Astrocyte (in vitro differentiated cells and primary cell): ENCODE measurements around the gene OR2V1. TPM values are rescaled to one million over a fixed set of nuclear protein-coding genes. Genes with fewer than 3 reads are reported as not detected.
"Not testable (repeated sequence)": the region's sequence is repeated elsewhere in the genome, so short reads cannot be mapped to it uniquely, and the experiment has no call there.

Experiments used
- DNase-seq: peaks from one replicate; pipeline ENCODE4 v3.0.0-alpha.2; 2010; ENCODE audit warnings: low read depth
- FAIRE-seq: peaks from 2 replicates; lab custom pipeline; 2011; peaks lifted over from hg19 to GRCh38; lab: Jason Lieb, UNC
- H2AFZ ChIP-seq: 2 replicates; pipeline ENCODE4 v1.6.0; 2012; ENCODE audit warnings: low read depth, low read length, inconsistent platforms
- H3K27ac ChIP-seq: 2 replicates; pipeline ENCODE4 v1.5.1; 2011; ENCODE audit warnings: low read depth, low read length, inconsistent platforms
- H3K27me3 ChIP-seq: 2 replicates; pipeline ENCODE4 v1.6.0; 2011; ENCODE audit warnings: low read length, inconsistent platforms; ENCODE audit not compliant: insufficient read depth
- H3K36me3 ChIP-seq: 2 replicates; pipeline ENCODE4 v1.5.1; 2011; ENCODE audit warnings: low read length, inconsistent platforms; ENCODE audit not compliant: insufficient read depth
- H3K4me1 ChIP-seq: 2 replicates; pipeline ENCODE4 v1.5.1; 2011; ENCODE audit warnings: low read length, inconsistent platforms; ENCODE audit not compliant: insufficient read depth
- H3K4me2 ChIP-seq: 2 replicates; pipeline ENCODE4 v1.6.0; 2012; ENCODE audit warnings: low read length, inconsistent platforms
- H3K4me3 ChIP-seq: 2 replicates; pipeline ENCODE4 v1.5.1; 2011; ENCODE audit warnings: low read depth, mild to moderate bottlenecking, low read length, inconsistent platforms; ENCODE audit not compliant: insufficient read depth
- H3K79me2 ChIP-seq: 2 replicates; pipeline ENCODE4 v1.6.0; 2012; ENCODE audit warnings: mild to moderate bottlenecking, low read length, inconsistent platforms; ENCODE audit not compliant: insufficient read depth
- H3K9ac ChIP-seq: 2 replicates; pipeline ENCODE4 v1.6.0; 2012; ENCODE audit warnings: mild to moderate bottlenecking, low read length, inconsistent platforms
- H3K9me3 ChIP-seq: 2 replicates; pipeline ENCODE4 v1.5.1; 2012; ENCODE audit warnings: low read depth, mild to moderate bottlenecking, low read length, inconsistent platforms; ENCODE audit not compliant: insufficient read depth
- H4K20me1 ChIP-seq: 2 replicates; pipeline ENCODE4 v1.6.0; 2012; ENCODE audit warnings: low read length, inconsistent platforms; ENCODE audit not compliant: insufficient read depth
- H3K27ac Mint-ChIP-seq: one replicate; pipeline ENCODE4 v1.8.0; 2021; ENCODE audit warnings: mild to moderate bottlenecking, mixed read lengths; ENCODE audit not compliant: unreplicated experiment
- H3K27me3 Mint-ChIP-seq: one replicate; pipeline ENCODE4 v1.8.0; 2021; ENCODE audit warnings: low read depth, mixed read lengths; ENCODE audit not compliant: unreplicated experiment
- H3K36me3 Mint-ChIP-seq: one replicate; pipeline ENCODE4 v1.8.0; 2021; ENCODE audit warnings: low read depth, mixed read lengths; ENCODE audit not compliant: unreplicated experiment
- H3K4me1 Mint-ChIP-seq: one replicate; pipeline ENCODE4 v1.8.0; 2021; ENCODE audit warnings: low read depth, mixed read lengths; ENCODE audit not compliant: unreplicated experiment
- H3K4me3 Mint-ChIP-seq: one replicate; pipeline ENCODE4 v1.8.0; 2021; ENCODE audit warnings: mild to moderate bottlenecking, moderate library complexity, mixed read lengths; ENCODE audit not compliant: unreplicated experiment
- H3K9me3 Mint-ChIP-seq: one replicate; pipeline ENCODE4 v1.8.0; 2021; ENCODE audit warnings: mild to moderate bottlenecking, mixed read lengths; ENCODE audit not compliant: unreplicated experiment
- EZH2 ChIP-seq: IDR thresholded peaks from 2 replicates; pipeline ENCODE4 v1.6.1; 2012; ENCODE audit warnings: mild to moderate bottlenecking, low read length, inconsistent platforms; ENCODE audit not compliant: insufficient read depth
- total RNA-seq: library from RNA; stranded (reverse); gene quantifications from 2 replicates; pipeline ENCODE4 v1.2.1, GENCODE V29; 2021
- TF ChIP-seq, protein P1 (sequence below): IDR thresholded peaks from 2 replicates; pipeline ENCODE4 v1.5.1; 2011; ENCODE audit warnings: low read depth, mild to moderate bottlenecking, inconsistent platforms, low read length, moderate library complexity; ENCODE audit not compliant: insufficient read depth

The OR2V1 gene
- total RNA-seq, 1 donor from 2014 or later, result not detected

DNA sequence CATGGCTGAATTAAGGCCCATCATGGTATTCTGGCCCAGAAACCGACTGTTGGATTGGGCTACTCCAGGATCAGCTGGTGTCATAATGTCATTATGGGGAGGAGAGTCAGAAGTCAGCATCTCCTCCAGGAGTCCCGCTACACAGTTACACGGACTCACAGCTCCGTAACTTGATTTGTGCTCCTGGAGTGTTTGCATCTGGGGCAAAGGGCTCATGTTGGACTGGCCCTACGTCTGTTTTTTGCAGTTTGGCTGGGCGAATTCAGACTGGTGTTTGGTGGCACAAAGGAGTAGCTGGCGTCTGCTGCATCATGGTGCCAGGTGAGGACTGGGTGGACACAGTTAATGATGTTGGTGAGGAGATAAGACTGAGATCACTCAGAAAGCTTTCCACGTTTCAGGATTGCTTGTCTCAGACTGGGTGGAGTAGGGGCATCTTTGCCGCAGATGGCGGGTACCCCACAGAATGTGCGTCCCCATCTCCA is 31.3 kb downstream of the OR2V1 start:
- Mint-ChIP-seq H3K36me3 (peaks cover 3% of the 10 kb centered on the region), H3K9me3 (peaks cover 7% of the 10 kb centered on the region), H3K4me3 (peak overlapping the region; percentile 40), H3K4me1 (no peaks in the 10 kb centered on the region), H3K27me3 (peaks cover 28% of the 10 kb centered on the region), H3K27ac (peak overlapping the region; percentile 72)
- TF ChIP-seq EZH2, result no peak
- TF ChIP-seq, protein P1, sequence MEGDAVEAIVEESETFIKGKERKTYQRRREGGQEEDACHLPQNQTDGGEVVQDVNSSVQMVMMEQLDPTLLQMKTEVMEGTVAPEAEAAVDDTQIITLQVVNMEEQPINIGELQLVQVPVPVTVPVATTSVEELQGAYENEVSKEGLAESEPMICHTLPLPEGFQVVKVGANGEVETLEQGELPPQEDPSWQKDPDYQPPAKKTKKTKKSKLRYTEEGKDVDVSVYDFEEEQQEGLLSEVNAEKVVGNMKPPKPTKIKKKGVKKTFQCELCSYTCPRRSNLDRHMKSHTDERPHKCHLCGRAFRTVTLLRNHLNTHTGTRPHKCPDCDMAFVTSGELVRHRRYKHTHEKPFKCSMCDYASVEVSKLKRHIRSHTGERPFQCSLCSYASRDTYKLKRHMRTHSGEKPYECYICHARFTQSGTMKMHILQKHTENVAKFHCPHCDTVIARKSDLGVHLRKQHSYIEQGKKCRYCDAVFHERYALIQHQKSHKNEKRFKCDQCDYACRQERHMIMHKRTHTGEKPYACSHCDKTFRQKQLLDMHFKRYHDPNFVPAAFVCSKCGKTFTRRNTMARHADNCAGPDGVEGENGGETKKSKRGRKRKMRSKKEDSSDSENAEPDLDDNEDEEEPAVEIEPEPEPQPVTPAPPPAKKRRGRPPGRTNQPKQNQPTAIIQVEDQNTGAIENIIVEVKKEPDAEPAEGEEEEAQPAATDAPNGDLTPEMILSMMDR, result no peak
- H3K4me1 ChIP-seq, result no peaks in the 10 kb centered on the region
- peaks cover 15% of the 10 kb centered on the region for H3K27me3 ChIP-seq
- no peaks in the 10 kb centered on the region for H3K36me3 ChIP-seq
- no peak overlapping the region for H3K4me3 ChIP-seq
- H3K4me2 ChIP-seq, result no peak overlapping the region
- no peak overlapping the region for H3K9ac ChIP-seq
- no peak for FAIRE-seq
- no peak overlapping the region for H3K27ac ChIP-seq
- H3K79me2 ChIP-seq, result no peaks in the 10 kb centered on the region
- no peaks in the 10 kb centered on the region for H3K9me3 ChIP-seq
- DNase-seq, result no peak
- no peaks in the 10 kb centered on the region for H4K20me1 ChIP-seq
- no peak overlapping the region for H2AFZ ChIP-seq

DNA sequence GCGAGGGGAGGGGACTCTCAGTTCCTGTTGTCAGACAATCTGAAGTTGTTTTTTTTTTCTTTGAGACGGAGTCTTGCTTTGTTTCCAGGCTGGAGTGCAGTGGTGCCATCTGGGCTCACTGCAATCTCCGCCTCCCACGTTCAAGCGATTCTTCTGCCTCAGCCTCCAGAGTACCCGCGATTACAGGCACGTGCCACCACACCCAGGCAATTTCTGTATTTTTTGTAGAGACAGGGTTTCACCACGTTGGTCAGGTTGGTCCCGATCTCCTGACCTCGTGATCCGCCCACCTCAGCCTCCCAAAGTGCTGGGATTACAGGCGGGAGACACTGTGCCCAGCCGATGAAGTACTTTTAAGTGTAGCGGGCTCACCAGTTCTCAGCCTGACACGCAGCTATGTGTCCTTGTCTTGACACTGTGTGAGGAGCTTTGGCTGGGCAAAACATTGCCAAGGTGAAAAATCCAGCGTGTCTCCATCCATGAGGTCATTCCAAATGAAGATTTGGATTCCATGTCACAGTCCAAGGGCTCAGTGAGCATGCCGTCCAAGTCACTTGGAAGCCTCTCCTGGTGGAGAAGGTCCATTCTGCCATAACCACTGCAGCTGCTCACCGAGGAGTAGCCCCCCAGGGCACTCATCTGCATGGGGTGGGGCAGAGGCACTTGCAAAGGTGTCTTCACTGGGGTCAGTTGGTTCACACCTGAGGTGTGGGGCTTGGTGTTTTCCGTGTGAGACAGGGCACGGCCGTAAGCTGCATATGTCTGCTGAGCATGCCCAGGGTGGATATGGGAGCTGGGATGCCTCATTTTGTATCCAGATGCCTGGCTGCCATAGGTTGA is 32.0 kb downstream of the OR2V1 start:
- H3K27me3 ChIP-seq, result peaks cover 15% of the 10 kb centered on the region
- FAIRE-seq, result no peak
- peak overlapping the region; percentile 40 for H3K4me3 Mint-ChIP-seq

GRCh38 chr5:181097759-181098491 is 33.0 kb downstream of the OR2V1 start:
- not testable (repeated sequence) for H3K4me3 ChIP-seq, H3K4me1 Mint-ChIP-seq, H4K20me1 ChIP-seq, H3K4me2 ChIP-seq, H3K27ac ChIP-seq, H3K4me1 ChIP-seq, H3K9me3 ChIP-seq, H3K36me3 Mint-ChIP-seq, H3K4me3 Mint-ChIP-seq, H3K9me3 Mint-ChIP-seq, FAIRE-seq, DNase-seq, H3K79me2 ChIP-seq, H3K27ac Mint-ChIP-seq, H2AFZ ChIP-seq, H3K9ac ChIP-seq, H3K36me3 ChIP-seq
- H3K27me3 Mint-ChIP-seq, result peaks cover 25% of the 10 kb centered on the region
- peaks cover 15% of the 10 kb centered on the region for H3K27me3 ChIP-seq

More for the DNA sequence above, 32.0 kb downstream of the OR2V1 start:
- no peaks in the 10 kb centered on the region for H3K9me3 ChIP-seq
- H3K36me3 ChIP-seq, result no peaks in the 10 kb centered on the region
- Mint-ChIP-seq H3K27ac (no peak overlapping the region), H3K9me3 (peaks cover 4% of the 10 kb centered on the region), H3K36me3 (peaks cover under 1% of the 10 kb centered on the region), H3K4me1 (no peaks in the 10 kb centered on the region), H3K27me3 (peaks cover 21% of the 10 kb centered on the region)
- no peak overlapping the region for H2AFZ ChIP-seq
- no peak overlapping the region for H3K27ac ChIP-seq
- H3K9ac ChIP-seq, result no peak overlapping the region
- H3K4me1 ChIP-seq, result no peaks in the 10 kb centered on the region
- TF ChIP-seq, protein P1, result no peak
- no peak for TF ChIP-seq EZH2
- no peak overlapping the region for H3K4me2 ChIP-seq
- no peaks in the 10 kb centered on the region for H3K79me2 ChIP-seq
- H4K20me1 ChIP-seq, result no peaks in the 10 kb centered on the region
- no peak overlapping the region for H3K4me3 ChIP-seq
- DNase-seq, result no peak

DNA sequence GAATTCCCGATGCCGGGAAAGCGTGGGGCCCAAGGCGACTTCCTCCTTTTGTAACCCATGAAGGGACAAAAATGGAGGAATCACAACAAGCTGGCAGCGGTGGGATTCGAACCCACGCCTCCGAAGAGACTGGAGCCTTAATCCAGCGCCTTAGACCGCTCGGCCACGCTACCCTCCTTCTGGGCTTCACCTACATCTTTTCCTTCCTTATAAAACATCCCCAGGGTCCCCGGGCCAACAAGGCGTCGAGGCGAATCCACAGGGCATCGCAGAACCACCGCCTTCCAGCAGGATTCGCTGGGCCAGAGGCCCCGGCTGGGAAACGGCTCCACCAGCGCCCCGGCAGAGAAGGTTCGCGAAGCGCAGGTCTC is 33.6 kb downstream of the OR2V1 start:
- not testable (repeated sequence) for H3K9me3 ChIP-seq, H3K27ac Mint-ChIP-seq, H3K9ac ChIP-seq, H3K36me3 ChIP-seq, H3K4me3 Mint-ChIP-seq, H3K36me3 Mint-ChIP-seq, H3K4me1 Mint-ChIP-seq, FAIRE-seq, H2AFZ ChIP-seq, H3K9me3 Mint-ChIP-seq, H3K4me3 ChIP-seq, H4K20me1 ChIP-seq, H3K4me2 ChIP-seq, H3K79me2 ChIP-seq, H3K27ac ChIP-seq, H3K4me1 ChIP-seq, DNase-seq
- H3K27me3 Mint-ChIP-seq, result peaks cover 28% of the 10 kb centered on the region
- peaks cover 15% of the 10 kb centered on the region for H3K27me3 ChIP-seq
